Mucosa of gallbladder (tissue), 1 donor: Measurements from ENCODE around the gene SDHAF3. TPM values are rescaled to one million over a fixed set of nuclear protein-coding genes. Genes with fewer than 3 reads are reported as not detected.
A peak's percentile ranks its signal among the peaks of the same experiment; 100 is the strongest.

Source experiments
- DNase-seq: peaks from one replicate; pipeline ENCODE4 v3.0.0-alpha.2; 2020; ENCODE audit warnings: low spot score
- total RNA-seq: library from RNA; stranded (reverse); gene quantifications from one replicate; pipeline ENCODE4 v1.2.1, GENCODE V29; 2021
- donor health status: DM: no; HTN: no; CAD: no.

SDHAF3 gene
- total RNA-seq, 1 donor from 2014 or later: 14.7 TPM

DNA sequence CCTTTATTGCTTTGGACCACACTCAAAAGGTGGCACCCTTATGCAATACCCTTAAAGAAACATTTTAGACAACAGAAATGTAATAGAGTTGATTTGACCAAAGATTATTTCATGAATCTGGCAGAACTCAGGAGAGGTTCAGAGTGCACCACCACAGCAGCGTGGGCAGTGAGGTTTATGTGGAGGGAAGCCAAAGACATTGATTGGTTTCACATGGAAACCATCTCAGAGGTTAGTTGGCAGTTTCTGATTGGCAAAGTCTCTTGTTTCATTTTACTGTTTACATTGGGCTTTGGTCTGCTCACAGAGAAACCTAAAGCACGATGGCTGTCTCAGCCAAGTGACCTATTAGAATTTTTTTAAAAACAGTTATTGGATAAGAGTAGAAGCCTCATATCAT is 101.3 kb downstream of the SDHAF3 start:
- peak; percentile 48 for DNase-seq

DNA sequence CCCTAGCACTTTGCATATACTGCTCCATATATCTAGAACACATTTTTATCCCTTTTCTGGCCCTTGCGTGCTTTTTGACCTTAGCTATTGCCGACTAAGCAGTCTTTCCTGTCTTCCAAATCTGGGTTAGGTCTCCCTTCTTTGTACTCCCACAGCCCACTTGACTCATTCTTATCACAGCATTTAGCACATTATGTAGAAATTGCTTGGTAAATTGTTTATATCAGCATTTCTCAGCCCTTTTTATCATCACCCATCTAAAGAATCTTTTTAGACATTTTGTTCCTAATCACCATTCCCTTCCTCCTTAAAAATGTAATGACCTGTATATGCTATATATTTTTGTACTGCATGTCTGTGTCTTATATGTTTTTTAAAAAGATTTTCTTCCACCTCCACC is 101.7 kb downstream of the SDHAF3 start:
- DNase-seq: no peak

DNA sequence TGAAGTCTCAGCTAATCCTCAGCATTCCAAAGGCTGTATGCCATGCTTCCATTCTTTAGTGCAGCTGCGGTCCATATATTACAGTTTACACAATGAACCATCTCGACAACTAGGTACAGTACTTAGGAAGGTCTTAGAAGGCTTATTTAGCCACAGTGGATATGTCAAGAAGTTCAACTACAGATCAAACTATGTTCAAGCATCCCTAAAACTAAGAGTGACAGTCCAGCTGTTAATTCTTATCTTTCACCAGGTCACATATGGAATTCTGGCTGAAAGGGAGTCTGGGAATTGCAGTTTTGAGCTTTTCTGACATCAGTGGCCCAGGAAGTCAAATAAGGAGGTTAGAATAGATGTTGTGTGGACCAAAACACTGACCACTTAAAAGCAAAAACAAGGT is 106.8 kb downstream of the SDHAF3 start:
- no peak for DNase-seq

DNA sequence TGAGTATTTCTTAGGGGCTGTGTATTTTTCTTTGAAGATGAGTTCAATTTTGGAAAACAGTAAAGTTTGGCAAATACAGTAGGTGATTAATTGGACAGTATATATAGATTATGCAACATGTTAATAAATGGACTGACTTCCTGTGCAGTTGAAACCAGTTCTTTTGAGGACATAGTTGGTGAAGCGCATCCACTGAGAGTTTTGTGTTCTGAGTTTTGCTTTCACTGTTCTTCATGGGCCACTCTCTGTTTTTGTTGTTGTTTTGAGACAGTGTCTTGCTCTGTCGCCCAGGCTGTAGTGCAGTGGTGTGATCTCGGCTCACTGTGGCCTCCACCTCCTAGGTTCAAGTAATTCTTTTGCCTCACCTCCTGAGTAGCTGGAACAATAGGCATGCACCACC is 109.0 kb downstream of the SDHAF3 start:
- no peak for DNase-seq

Other genes with a start within 250 kb of the SDHAF3 start
- gene DLX6, start 112.1 kb upstream of the SDHAF3 start, total RNA-seq: not detected
- gene DLX5, start 92.9 kb upstream of the SDHAF3 start, total RNA-seq: not detected